Vagina (tissue), 2 donors: ENCODE measurements around the gene MORN3.

Source experiments
- POLR2A ChIP-seq, 2 donors: fragments of 450-650 bp; IDR thresholded peaks; one replicate each; pipeline ENCODE4 v1.6.1; 2017; ENCODE audit warnings: antibody characterized with exemption in 2 of 2, mild to moderate bottlenecking in 2 of 2, moderate library complexity in 2 of 2
- POLR2AphosphoS5 ChIP-seq, 2 donors: sonication (generic); formaldehyde crosslinking; IDR thresholded peaks; one replicate each; pipeline ENCODE4 v1.9.0; 2017; ENCODE audit warnings: antibody characterized with exemption in 2 of 2, mild to moderate bottlenecking in 2 of 2, low read depth in 1 of 2; ENCODE audit not compliant: insufficient read depth in 1 of 2
- TF ChIP-seq, protein P1 (sequence below), 3 experiments: fragments of 450-650 bp in 2 of 3; fragments of 200-600 bp in 1 of 3; sonication (generic) in 1 of 3; IDR thresholded peaks; one replicate each; pipeline ENCODE4 v1.5.1; 2017 to 2019; ENCODE audit warnings: antibody characterized with exemption in 3 of 3, mild to moderate bottlenecking in 2 of 3, moderate library complexity in 2 of 3

DNA sequence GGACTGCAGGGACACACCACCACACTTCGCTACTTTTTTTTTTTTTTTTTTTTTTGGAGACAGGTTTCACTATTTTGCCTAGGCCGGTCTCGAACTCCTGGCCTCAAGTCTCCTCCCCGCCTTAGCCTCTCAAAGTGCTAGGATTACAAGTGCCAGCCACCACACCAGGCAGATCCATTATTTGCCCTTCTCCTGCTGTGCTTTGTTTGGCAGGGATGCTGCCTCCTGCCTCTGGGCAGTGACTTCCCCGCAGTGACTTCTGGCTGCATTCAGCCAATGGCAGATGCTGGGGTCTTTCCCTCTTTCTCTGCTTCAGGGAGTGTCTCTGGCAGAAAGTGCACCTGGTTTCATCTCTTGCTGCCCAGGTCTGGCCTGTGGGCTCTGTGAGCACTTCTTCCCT lies 6.7 kb upstream of the MORN3 start:
- TF ChIP-seq, protein P1, sequence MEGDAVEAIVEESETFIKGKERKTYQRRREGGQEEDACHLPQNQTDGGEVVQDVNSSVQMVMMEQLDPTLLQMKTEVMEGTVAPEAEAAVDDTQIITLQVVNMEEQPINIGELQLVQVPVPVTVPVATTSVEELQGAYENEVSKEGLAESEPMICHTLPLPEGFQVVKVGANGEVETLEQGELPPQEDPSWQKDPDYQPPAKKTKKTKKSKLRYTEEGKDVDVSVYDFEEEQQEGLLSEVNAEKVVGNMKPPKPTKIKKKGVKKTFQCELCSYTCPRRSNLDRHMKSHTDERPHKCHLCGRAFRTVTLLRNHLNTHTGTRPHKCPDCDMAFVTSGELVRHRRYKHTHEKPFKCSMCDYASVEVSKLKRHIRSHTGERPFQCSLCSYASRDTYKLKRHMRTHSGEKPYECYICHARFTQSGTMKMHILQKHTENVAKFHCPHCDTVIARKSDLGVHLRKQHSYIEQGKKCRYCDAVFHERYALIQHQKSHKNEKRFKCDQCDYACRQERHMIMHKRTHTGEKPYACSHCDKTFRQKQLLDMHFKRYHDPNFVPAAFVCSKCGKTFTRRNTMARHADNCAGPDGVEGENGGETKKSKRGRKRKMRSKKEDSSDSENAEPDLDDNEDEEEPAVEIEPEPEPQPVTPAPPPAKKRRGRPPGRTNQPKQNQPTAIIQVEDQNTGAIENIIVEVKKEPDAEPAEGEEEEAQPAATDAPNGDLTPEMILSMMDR (IDR thresholded peaks at IDR 0.05): no peak
- TF ChIP-seq POLR2AphosphoS5 (IDR thresholded peaks at IDR 0.05; ENCODE audit: insufficient read depth in 1 of 2, low read depth in 1 of 2) (no peak), POLR2A (IDR thresholded peaks at IDR 0.05) (no peak)
